ENCODE measurements around the gene STARD5. TPM values are rescaled to one million over a fixed set of nuclear protein-coding genes. Genes with fewer than 3 reads are reported as not detected.

STARD5 gene
- total RNA-seq, 2 donors from 2014 or later, result 2.0 to 5.4 TPM

DNA sequence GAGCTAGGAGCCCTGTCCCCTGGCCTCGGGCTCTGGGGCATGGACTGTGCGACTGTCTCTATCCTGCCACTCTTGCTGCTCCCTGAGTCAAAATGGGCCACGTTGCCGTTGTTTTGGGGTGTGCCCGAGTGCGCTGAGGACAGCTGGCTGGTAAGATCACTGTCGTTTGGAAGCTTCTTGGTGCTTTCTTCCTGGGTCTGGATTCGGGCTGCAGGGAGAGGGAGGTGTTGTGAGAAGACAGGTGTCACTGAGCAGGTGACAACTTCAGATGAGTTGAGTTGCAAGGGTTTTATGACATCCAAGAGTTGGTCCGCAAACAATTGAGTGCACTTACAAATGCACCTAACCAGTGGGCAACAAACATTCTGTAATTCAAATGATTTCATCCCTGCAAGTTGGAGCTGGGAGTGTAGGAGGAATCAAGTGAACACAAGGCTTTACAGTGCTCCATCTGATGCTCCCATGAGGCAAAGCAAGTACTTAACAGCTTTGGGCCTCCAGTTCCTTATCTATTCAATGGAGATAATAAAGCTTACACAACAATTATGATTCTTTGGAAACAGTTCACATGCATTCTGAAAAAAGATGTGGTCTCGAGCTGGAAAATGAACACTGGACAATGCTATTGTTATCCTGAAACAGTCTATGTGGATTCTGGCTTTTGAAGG is 11.0 kb upstream of the STARD5 start:
- Histone ChIP-seq H3K4me1 (ENCODE audit: control insufficient read depth, insufficient read depth, low read length) (peaks cover 5% of the 10 kb centered on the region), H3K4me3 (ENCODE audit: low read length) (no peak overlapping the region), H3K27ac (ENCODE audit: low read depth, low read length) (no peak overlapping the region), H3K9me3 (ENCODE audit: control insufficient read depth, low read length) (no peaks in the 10 kb centered on the region), H3K27me3 (ENCODE audit: control insufficient read depth, insufficient read depth, low read length, poor library complexity, severe bottlenecking) (no peaks in the 10 kb centered on the region), H3K36me3 (ENCODE audit: control insufficient read depth, insufficient read depth, low read length) (no peaks in the 10 kb centered on the region), H3K9ac (ENCODE audit: extremely low read depth, low read length, poor library complexity, severe bottlenecking) (no peak overlapping the region)
- no peak for DNase-seq
- Mint-ChIP-seq H3K4me1 (peaks cover 21% of the 10 kb centered on the region), H3K4me3 (no peak overlapping the region), H3K9me3 (no peaks in the 10 kb centered on the region), H3K27ac (no peak overlapping the region), H3K27me3 (ENCODE audit: insufficient read depth) (no peaks in the 10 kb centered on the region), H3K36me3 (ENCODE audit: low read depth) (no peaks in the 10 kb centered on the region)
- 89 to 94% methylated on average over 8 to 10 of the region's 10 CpGs for WGBS, 2 experiments (ENCODE audit: insufficient coverage in 1 of 2, insufficient read length in 1 of 2)
- TF ChIP-seq, protein P1, sequence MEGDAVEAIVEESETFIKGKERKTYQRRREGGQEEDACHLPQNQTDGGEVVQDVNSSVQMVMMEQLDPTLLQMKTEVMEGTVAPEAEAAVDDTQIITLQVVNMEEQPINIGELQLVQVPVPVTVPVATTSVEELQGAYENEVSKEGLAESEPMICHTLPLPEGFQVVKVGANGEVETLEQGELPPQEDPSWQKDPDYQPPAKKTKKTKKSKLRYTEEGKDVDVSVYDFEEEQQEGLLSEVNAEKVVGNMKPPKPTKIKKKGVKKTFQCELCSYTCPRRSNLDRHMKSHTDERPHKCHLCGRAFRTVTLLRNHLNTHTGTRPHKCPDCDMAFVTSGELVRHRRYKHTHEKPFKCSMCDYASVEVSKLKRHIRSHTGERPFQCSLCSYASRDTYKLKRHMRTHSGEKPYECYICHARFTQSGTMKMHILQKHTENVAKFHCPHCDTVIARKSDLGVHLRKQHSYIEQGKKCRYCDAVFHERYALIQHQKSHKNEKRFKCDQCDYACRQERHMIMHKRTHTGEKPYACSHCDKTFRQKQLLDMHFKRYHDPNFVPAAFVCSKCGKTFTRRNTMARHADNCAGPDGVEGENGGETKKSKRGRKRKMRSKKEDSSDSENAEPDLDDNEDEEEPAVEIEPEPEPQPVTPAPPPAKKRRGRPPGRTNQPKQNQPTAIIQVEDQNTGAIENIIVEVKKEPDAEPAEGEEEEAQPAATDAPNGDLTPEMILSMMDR (conservative IDR thresholded peaks at IDR 0.05), result no peak

GRCh38 chr15:81333363-81333762 is 9.4 kb upstream of the STARD5 start:
- H3K36me3 ChIP-seq (ENCODE audit: control insufficient read depth, insufficient read depth, low read length), result no peaks in the 10 kb centered on the region
- no peak overlapping the region for H3K27ac Mint-ChIP-seq
- H3K27me3 Mint-ChIP-seq (ENCODE audit: insufficient read depth), result no peaks in the 10 kb centered on the region
- 84 to 93% methylated on average over 3 of the region's 3 CpGs for WGBS, 2 experiments (ENCODE audit: insufficient coverage in 1 of 2, insufficient read length in 1 of 2)
- TF ChIP-seq, protein P1 (conservative IDR thresholded peaks at IDR 0.05), result no peak
- H3K4me1 ChIP-seq (ENCODE audit: control insufficient read depth, insufficient read depth, low read length), result peaks cover 5% of the 10 kb centered on the region
- H3K9me3 ChIP-seq (ENCODE audit: control insufficient read depth, low read length), result no peaks in the 10 kb centered on the region
- no peak for DNase-seq
- H3K4me3 Mint-ChIP-seq, result no peak overlapping the region
- no peaks in the 10 kb centered on the region for H3K27me3 ChIP-seq (ENCODE audit: control insufficient read depth, insufficient read depth, low read length, poor library complexity, severe bottlenecking)
- H3K9me3 Mint-ChIP-seq, result no peaks in the 10 kb centered on the region
- H3K36me3 Mint-ChIP-seq (ENCODE audit: low read depth), result no peaks in the 10 kb centered on the region
- H3K9ac ChIP-seq (ENCODE audit: extremely low read depth, low read length, poor library complexity, severe bottlenecking), result no peak overlapping the region
- H3K4me1 Mint-ChIP-seq, result peaks cover 21% of the 10 kb centered on the region
- H3K4me3 ChIP-seq (ENCODE audit: low read length), result no peak overlapping the region
- H3K27ac ChIP-seq (ENCODE audit: low read depth, low read length), result no peak overlapping the region

DNA sequence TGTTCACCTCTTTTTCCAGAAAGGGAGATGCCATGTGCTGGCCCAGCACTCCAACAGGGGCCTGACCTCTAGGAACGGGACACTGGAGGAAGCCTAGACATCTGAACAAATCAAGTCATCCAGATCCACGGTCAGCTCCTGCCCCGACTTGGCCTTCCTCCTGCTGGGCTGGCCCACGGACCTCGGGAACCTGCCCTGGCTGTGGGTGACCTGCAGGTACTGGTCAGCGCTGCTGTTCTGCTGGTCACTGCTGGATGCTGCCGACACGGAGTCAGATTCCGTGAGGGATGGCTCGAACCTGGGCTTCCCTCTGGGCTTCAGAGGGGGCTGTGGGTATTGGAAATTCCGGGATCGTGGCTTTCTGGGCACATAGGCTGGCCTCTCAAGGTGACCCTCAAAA is 8.4 kb upstream of the STARD5 start:
- Histone ChIP-seq H3K36me3 (ENCODE audit: control insufficient read depth, insufficient read depth, low read length) (no peaks in the 10 kb centered on the region), H3K9me3 (ENCODE audit: control insufficient read depth, low read length) (no peaks in the 10 kb centered on the region), H3K4me3 (ENCODE audit: low read length) (no peak overlapping the region), H3K27ac (ENCODE audit: low read depth, low read length) (no peak overlapping the region), H3K4me1 (ENCODE audit: control insufficient read depth, insufficient read depth, low read length) (peaks cover 5% of the 10 kb centered on the region), H3K27me3 (ENCODE audit: control insufficient read depth, insufficient read depth, low read length, poor library complexity, severe bottlenecking) (no peaks in the 10 kb centered on the region), H3K9ac (ENCODE audit: extremely low read depth, low read length, poor library complexity, severe bottlenecking) (no peak overlapping the region)
- Mint-ChIP-seq H3K9me3 (no peaks in the 10 kb centered on the region), H3K4me1 (peaks cover 21% of the 10 kb centered on the region), H3K4me3 (no peak overlapping the region), H3K27ac (no peak overlapping the region), H3K27me3 (ENCODE audit: insufficient read depth) (no peaks in the 10 kb centered on the region), H3K36me3 (ENCODE audit: low read depth) (no peaks in the 10 kb centered on the region)
- 90 to 95% methylated on average over 5 to 12 of the region's 12 CpGs for WGBS, 2 experiments (ENCODE audit: insufficient coverage in 1 of 2, insufficient read length in 1 of 2)
- DNase-seq, result no peak
- TF ChIP-seq, protein P1 (conservative IDR thresholded peaks at IDR 0.05), result no peak
